ENCODE data around the gene ME1. TPM values are rescaled to one million over a fixed set of nuclear protein-coding genes. Genes with fewer than 3 reads are reported as not detected.

Gene ME1
- total RNA-seq, 3 donors from 2014 or later, result 5.2 to 34.6 (median 7.2) TPM

GRCh38 chr6:83185096-83185495, 245.8 kb downstream of the ME1 start:
- DNase-seq (ENCODE audit: low spot score in 2 of 2), result no peak
- Histone ChIP-seq H3K4me1 (no peaks in the 10 kb centered on the region), H3K9me3 (no peaks in the 10 kb centered on the region), H3K36me3 (no peaks in the 10 kb centered on the region), H3K27me3 (no peaks in the 10 kb centered on the region), H3K4me3 (no peak overlapping the region), H3K27ac (no peak overlapping the region)
- intact Hi-C loops (cut with DNase I; ENCODE audit: low total_unique reads), result no loop called here
- TF ChIP-seq POLR2A (IDR thresholded peaks at IDR 0.05) (no peak), CTCF (IDR thresholded peaks at IDR 0.05) (no peak), POLR2AphosphoS5 (IDR thresholded peaks at IDR 0.05) (no peak)

GRCh38 chr6:83183082-83183828, 247.6 kb downstream of the ME1 start:
- H3K27me3 ChIP-seq, result no peaks in the 10 kb centered on the region
- no peaks in the 10 kb centered on the region for H3K4me1 ChIP-seq
- H3K36me3 ChIP-seq, result no peaks in the 10 kb centered on the region
- no peak overlapping the region for H3K27ac ChIP-seq
- intact Hi-C loops (cut with DNase I; ENCODE audit: low total_unique reads), result no loop called here
- DNase-seq (ENCODE audit: low spot score in 2 of 2), result no peak
- H3K4me3 ChIP-seq, result no peak overlapping the region
- H3K9me3 ChIP-seq, result no peaks in the 10 kb centered on the region
- TF ChIP-seq POLR2A (IDR thresholded peaks at IDR 0.05) (no peak), CTCF (IDR thresholded peaks at IDR 0.05) (no peak), POLR2AphosphoS5 (IDR thresholded peaks at IDR 0.05) (no peak)

- no peaks in the 10 kb centered on the region for H3K27me3 ChIP-seq
- no peaks in the 10 kb centered on the region for H3K36me3 ChIP-seq
- no peak for DNase-seq (ENCODE audit: low spot score in 2 of 2)
- TF ChIP-seq CTCF (IDR thresholded peaks at IDR 0.05), result no peak
- TF ChIP-seq POLR2A (IDR thresholded peaks at IDR 0.05), result no peak
- H3K9me3 ChIP-seq, result no peaks in the 10 kb centered on the region
- no peak overlapping the region for H3K27ac ChIP-seq
- no peak overlapping the region for H3K4me3 ChIP-seq
- intact Hi-C loops (cut with DNase I; ENCODE audit: low total_unique reads), result no loop called here
- no peaks in the 10 kb centered on the region for H3K4me1 ChIP-seq
Observed at GRCh38 chr6:83182114-83182513, 248.7 kb downstream of the ME1 start.

- DNase-seq (ENCODE audit: low spot score in 2 of 2), result no peak
- Histone ChIP-seq H3K4me3 (no peak overlapping the region), H3K27me3 (no peaks in the 10 kb centered on the region), H3K9me3 (no peaks in the 10 kb centered on the region), H3K36me3 (no peaks in the 10 kb centered on the region), H3K4me1 (no peaks in the 10 kb centered on the region), H3K27ac (no peak overlapping the region)
- TF ChIP-seq POLR2A (IDR thresholded peaks at IDR 0.05) (no peak), CTCF (IDR thresholded peaks at IDR 0.05) (no peak)
- intact Hi-C loops (cut with DNase I; ENCODE audit: low total_unique reads), result no loop called here
Observed at GRCh38 chr6:83180426-83180950, 250.4 kb downstream of the ME1 start.

- Histone ChIP-seq H3K9me3 (no peaks in the 10 kb centered on the region), H3K27me3 (no peaks in the 10 kb centered on the region), H3K4me1 (no peaks in the 10 kb centered on the region), H3K27ac (no peak overlapping the region), H3K4me3 (no peak overlapping the region), H3K36me3 (no peaks in the 10 kb centered on the region)
- no peak for DNase-seq (ENCODE audit: low spot score in 2 of 2)
- intact Hi-C loops (cut with DNase I; ENCODE audit: low total_unique reads), result no loop called here
- TF ChIP-seq POLR2A (IDR thresholded peaks at IDR 0.05) (no peak), POLR2AphosphoS5 (IDR thresholded peaks at IDR 0.05) (no peak), CTCF (IDR thresholded peaks at IDR 0.05) (no peak)
Observed at GRCh38 chr6:83176246-83176645, 254.6 kb downstream of the ME1 start.

Data from breast epithelium (tissue), 4 donors.